ENCODE data around the gene DLGAP1. TPM values are rescaled to one million over a fixed set of nuclear protein-coding genes. Genes with fewer than 3 reads are reported as not detected.

DLGAP1 gene
- total and polyA plus RNA-seq, 2 experiments from 2014 or later: 3.1 to 6.5 TPM

GRCh38 chr18:3796434-3796833 lies 658.7 kb downstream of the DLGAP1 start:
- Histone ChIP-seq H3K9me2 (replicated peaks; ENCODE audit: insufficient read depth) (no peaks in the 10 kb centered on the region), H3K27me3 (no peaks in the 10 kb centered on the region), H3K9me3 (ENCODE audit: low read depth) (no peaks in the 10 kb centered on the region), H2AFZ (no peak overlapping the region), H3K4me2 (no peak overlapping the region), H3K4me1 (ENCODE audit: insufficient read depth) (no peaks in the 10 kb centered on the region), H3K36me3 (replicated peaks; ENCODE audit: insufficient read depth, low read depth) (no peaks in the 10 kb centered on the region), H3K79me2 (no peaks in the 10 kb centered on the region), H3K4me3 (no peak overlapping the region), H4K20me1 (ENCODE audit: insufficient read depth, poor library complexity, severe bottlenecking) (no peaks in the 10 kb centered on the region), H3K27ac (no peak overlapping the region)
- WGBS (ENCODE audit: low lambda C conversion rate, missing lambda C conversion rate): 88% methylated on average over 6 of the region's 6 CpGs
- no peak for DNase-seq (ENCODE audit: low spot score)
- no peak for TF ChIP-seq EZH2 (IDR thresholded peaks at IDR 0.05; ENCODE audit: borderline replicate concordance)
- no peak for TF ChIP-seq CTCF (IDR thresholded peaks at IDR 0.05; ENCODE audit: poor library complexity)
- TF ChIP-seq EZH2phosphoT487 (IDR thresholded peaks at IDR 0.05; ENCODE audit: low read depth, severe bottlenecking, unreplicated experiment): no peak

GRCh38 chr18:3794537-3795348 lies 660.4 kb downstream of the DLGAP1 start:
- Histone ChIP-seq H3K27ac (no peak overlapping the region), H3K9me2 (replicated peaks; ENCODE audit: insufficient read depth) (no peaks in the 10 kb centered on the region), H4K20me1 (ENCODE audit: insufficient read depth, poor library complexity, severe bottlenecking) (no peaks in the 10 kb centered on the region), H3K9me3 (ENCODE audit: low read depth) (no peaks in the 10 kb centered on the region), H3K79me2 (no peaks in the 10 kb centered on the region), H3K36me3 (replicated peaks; ENCODE audit: insufficient read depth, low read depth) (no peaks in the 10 kb centered on the region), H3K4me1 (ENCODE audit: insufficient read depth) (no peaks in the 10 kb centered on the region), H3K4me2 (no peak overlapping the region), H2AFZ (no peak overlapping the region), H3K27me3 (no peaks in the 10 kb centered on the region), H3K4me3 (no peak overlapping the region)
- 62% methylated on average over 9 of the region's 9 CpGs for WGBS (ENCODE audit: low lambda C conversion rate, missing lambda C conversion rate)
- TF ChIP-seq CTCF (IDR thresholded peaks at IDR 0.05; ENCODE audit: poor library complexity) (no peak), EZH2phosphoT487 (IDR thresholded peaks at IDR 0.05; ENCODE audit: low read depth, severe bottlenecking, unreplicated experiment) (no peak), EZH2 (IDR thresholded peaks at IDR 0.05; ENCODE audit: borderline replicate concordance) (no peak)
- peak; percentile 21 for DNase-seq (ENCODE audit: low spot score)

- no peaks in the 10 kb centered on the region for H4K20me1 ChIP-seq (ENCODE audit: insufficient read depth, poor library complexity, severe bottlenecking)
- no peaks in the 10 kb centered on the region for H3K4me1 ChIP-seq (ENCODE audit: insufficient read depth)
- H3K4me2 ChIP-seq: no peak overlapping the region
- no peak for DNase-seq (ENCODE audit: low spot score)
- H3K27ac ChIP-seq: no peak overlapping the region
- no peaks in the 10 kb centered on the region for H3K9me3 ChIP-seq (ENCODE audit: low read depth)
- no peaks in the 10 kb centered on the region for H3K79me2 ChIP-seq
- no peaks in the 10 kb centered on the region for H3K27me3 ChIP-seq
- no peaks in the 10 kb centered on the region for H3K36me3 ChIP-seq (replicated peaks; ENCODE audit: insufficient read depth, low read depth)
- H3K9me2 ChIP-seq (replicated peaks; ENCODE audit: insufficient read depth): no peaks in the 10 kb centered on the region
- no peak overlapping the region for H2AFZ ChIP-seq
- WGBS (ENCODE audit: low lambda C conversion rate, missing lambda C conversion rate): 85% methylated on average over 6 of the region's 6 CpGs
- TF ChIP-seq EZH2 (IDR thresholded peaks at IDR 0.05; ENCODE audit: borderline replicate concordance) (no peak), CTCF (IDR thresholded peaks at IDR 0.05; ENCODE audit: poor library complexity) (no peak), EZH2phosphoT487 (IDR thresholded peaks at IDR 0.05; ENCODE audit: low read depth, severe bottlenecking, unreplicated experiment) (no peak)
- no peak overlapping the region for H3K4me3 ChIP-seq
Observed at GRCh38 chr18:3793545-3793944, 661.6 kb downstream of the DLGAP1 start.
